GM19351 (cell line): ENCODE measurements around the gene IRF7.

ENCODE experiments used
- ATAC-seq: cut with Tn5 transposase; IDR thresholded peaks from one replicate; pipeline ENCODE4 v1.9.1; 2021; ENCODE audit warnings: mild to moderate bottlenecking, moderate library complexity; ENCODE audit not compliant: unreplicated experiment

The IRF7 gene

GRCh38 chr11:608791-609251 is 6.9 kb downstream of the IRF7 start:
- no peak for ATAC-seq

DNA sequence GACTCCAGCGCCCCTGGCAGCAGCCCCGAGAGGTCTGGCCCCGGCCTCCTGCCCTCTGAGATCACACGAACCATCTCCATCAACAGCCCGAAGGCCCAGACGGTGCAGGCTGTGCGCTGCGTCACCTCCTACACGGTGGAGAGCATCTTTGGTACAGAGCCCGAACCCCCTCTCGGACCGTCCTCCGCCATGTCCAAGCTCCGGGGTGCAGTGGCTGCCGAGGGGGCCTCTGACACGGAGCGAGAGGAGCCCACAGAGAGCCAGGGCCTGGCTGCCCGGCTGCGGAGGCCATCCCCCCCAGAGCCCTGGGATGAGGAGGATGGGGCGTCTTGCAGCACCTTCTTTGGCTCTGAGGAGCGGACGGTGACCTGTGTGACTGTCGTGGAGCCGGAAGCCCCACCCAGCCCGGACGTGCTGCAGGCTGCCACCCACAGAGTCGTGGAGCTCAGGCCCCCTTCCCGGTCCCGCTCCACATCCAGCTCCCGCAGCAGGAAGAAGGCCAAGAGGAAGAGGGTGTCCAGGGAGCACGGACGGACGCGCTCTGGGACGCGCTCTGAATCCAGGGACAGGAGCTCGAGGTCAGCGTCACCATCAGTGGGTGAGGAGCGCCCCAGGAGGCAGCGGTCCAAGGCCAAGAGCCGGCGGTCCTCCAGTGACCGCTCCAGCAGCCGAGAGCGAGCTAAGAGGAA is 7.6 kb downstream of the IRF7 start:
- no peak for ATAC-seq

- ATAC-seq, result no peak
These were observed 8.6 kb downstream of the IRF7 start for GRCh38 chr11:607020-607780.

- ATAC-seq, result no peak
These were observed 9.5 kb downstream of the IRF7 start for GRCh38 chr11:606245-606644.

DNA sequence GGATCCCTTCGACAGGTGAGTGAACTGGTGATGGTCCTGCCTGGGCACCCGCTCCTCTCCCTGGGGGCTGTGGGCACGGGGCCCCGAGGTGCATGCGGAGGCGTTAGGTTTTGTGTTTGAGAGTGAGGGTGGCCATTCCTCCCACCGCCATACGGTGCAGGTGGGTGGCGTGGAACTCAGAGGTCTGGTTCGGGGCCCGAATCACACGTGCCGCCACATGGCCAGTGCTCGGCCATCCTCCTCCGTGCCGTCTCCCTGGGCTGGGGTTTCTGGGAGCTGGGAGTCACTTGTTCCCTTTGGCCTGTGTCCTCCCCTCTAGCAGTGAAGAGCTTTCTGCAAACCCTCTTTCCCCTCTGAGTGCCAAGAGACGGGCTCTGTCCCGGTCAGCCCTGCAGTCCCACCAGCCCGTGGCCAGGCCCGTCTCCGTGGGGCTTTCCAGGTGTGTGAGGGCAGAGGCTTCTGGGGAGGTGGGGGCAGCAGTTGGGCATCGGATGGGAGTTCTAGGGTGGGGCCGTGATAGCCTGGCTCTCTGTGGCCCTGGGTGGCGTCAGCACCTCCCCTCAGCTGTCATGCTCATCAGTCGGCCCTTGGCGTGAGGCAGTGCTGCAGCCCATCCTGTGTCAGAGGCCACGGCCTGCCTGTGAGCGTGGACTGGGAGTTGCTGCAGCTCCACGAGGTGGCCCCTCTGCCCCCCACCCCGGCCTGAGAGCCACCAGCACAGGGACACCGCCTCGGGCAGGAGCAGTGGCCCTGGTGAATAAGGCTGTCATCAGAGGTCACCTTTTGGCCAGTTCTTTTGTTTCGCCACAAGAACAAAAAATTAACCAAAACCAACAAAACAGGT is 10.2 kb downstream of the IRF7 start:
- ATAC-seq, result no peak

GRCh38 chr11:603154-603553 is 12.6 kb downstream of the IRF7 start:
- ATAC-seq, result no peak

GRCh38 chr11:601573-602245 is 14.0 kb downstream of the IRF7 start:
- ATAC-seq, result no peak

DNA sequence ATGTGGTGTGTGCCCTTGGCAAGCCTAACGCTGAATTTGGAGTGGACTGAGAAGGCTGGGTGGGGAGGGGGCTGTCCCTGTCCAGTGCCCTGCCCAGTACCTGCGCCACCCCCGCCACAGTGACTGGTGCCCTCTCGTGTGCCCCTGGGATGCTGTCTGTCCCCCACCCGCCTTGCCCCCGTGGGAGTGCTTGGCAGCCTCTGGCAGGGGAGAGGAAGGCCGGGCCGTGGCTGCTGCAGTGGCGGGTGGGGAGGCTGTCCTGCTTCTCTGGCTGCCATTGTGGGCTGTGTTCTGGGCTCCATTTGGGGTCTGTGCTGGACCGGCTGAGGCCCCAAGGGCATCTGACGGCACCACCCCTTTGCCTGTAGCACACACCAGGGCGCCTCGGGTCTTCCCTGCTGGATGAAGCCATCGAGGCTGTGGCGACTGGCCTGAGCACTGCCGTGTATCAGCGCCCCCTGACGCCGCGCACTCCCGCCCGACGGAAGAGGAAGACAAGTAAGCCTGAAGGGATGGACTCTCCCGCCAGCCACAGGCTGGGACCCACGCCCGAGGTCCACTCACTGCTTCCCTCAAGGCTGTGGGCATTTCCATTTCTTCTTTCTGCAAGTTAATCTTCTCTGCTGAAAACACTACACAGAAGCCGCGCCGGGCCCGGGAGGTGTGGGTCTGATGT is 17.6 kb downstream of the IRF7 start:
- no peak for ATAC-seq

DNA sequence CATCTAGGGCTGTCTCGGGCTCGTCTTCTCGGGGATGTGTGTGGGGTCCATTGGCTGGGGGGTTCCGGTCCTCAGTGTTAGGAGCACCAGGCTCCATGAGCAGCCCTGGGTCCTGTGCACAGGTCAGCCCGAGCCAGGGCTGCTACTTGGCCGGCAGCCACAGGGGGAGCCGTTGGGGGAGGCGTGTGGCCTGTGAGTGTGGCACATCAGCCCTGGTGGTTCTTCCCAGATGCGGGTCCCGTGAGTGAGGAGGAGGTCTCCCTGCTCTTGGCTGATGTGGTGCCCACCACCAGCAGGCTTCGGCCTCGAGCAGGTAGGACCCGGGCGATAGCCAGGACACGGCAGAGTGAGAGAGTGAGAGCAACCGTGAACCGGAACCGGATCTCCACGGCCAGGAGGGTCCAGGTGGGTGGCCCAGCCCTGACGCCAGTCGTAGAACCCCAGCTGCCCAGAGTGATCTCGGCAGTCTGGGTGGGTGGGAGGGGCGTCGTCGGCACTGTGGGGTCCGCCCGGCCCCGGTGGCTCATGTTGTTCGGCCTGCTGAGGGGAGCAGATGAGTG is 18.5 kb downstream of the IRF7 start:
- ATAC-seq, result no peak

- ATAC-seq, result no peak
These were observed 19.4 kb downstream of the IRF7 start for GRCh38 chr11:596374-596773.

GRCh38 chr11:595400-595799 is 20.4 kb downstream of the IRF7 start:
- no peak for ATAC-seq

DNA sequence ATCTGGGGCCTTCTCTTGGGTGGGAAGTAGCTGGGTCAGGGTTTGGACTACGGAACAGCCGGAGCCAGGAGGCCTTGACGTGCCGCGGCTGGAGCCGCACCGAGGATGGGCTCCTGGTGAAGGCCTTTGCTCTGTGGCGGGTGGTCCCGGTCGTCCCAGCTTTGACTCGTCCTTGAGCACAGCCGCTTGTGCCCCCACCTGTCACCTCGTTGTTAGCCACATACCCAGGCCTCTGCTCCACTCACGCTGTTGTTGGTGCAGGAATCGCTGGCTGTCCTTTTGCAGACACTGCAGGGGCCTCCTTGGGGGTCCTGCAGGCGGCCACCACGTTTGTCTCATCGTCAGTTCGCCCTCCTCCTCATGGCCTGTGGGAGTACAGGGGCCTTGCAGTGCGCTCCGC is 22.4 kb downstream of the IRF7 start:
- ATAC-seq, result no peak

DNA sequence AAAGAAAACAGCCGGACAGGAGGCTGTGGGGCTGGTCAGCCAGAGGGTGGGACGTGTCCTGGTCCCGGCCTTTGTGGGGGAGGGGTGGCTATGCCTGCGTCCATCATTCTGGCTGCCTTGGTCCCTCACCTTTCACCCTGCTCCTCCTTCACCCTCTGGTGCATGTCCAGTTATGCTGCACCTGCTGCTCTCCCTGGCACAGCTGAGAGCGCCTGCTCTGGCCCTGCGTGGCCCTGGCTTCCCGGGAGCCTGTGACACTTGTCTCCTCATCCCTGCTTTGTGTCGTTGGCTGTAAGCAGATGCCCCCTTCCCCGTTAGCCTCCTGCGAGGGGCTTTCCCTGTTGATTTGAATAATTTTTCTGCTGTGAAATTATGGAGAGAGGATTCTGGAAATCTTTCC is 22.8 kb downstream of the IRF7 start:
- no peak for ATAC-seq

GRCh38 chr11:592501-592900 is 23.2 kb downstream of the IRF7 start:
- ATAC-seq, result no peak

- ATAC-seq, result no peak
These were observed 24.8 kb downstream of the IRF7 start for GRCh38 chr11:590997-591396.

DNA sequence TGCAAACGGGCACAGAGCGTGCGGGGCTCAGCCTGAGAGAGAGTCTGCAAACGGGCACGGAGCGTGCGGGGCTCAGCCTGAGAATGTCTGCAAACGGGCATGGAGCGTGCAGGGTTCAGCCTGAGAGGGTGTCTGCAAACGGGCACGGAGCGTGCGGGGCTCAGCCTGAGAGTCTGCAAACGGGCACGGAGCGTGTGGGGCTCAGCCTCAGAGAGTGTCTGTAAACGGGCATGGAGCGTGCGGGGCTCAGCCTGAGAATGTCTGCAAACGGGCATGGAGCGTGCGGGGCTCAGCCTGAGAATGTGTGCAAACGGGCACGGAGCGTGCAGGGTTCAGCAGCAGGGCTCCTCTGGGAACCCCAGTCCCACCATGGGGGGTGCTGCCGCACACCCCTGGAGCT is 26.0 kb downstream of the IRF7 start:
- no peak for ATAC-seq

DNA sequence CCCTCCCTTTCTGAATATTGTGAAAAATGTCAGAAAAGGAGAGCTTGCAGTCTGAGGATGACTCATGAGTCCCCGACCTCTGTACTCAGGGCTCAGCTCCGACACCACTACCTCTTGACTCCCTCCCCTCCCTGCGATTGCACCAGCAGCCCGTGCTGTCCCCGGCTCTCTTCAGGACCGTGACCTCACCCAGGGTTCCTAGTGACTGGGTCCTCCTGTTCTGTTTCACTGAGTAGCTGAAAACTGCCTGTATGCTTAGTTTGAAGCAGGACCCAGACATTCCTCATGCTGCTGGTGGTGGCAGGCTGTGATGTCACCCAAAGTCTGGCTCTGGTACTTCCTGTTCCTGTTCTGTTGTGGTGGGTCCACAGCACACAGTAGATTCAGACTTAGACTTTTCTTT is 27.8 kb downstream of the IRF7 start:
- ATAC-seq, result no peak

DNA sequence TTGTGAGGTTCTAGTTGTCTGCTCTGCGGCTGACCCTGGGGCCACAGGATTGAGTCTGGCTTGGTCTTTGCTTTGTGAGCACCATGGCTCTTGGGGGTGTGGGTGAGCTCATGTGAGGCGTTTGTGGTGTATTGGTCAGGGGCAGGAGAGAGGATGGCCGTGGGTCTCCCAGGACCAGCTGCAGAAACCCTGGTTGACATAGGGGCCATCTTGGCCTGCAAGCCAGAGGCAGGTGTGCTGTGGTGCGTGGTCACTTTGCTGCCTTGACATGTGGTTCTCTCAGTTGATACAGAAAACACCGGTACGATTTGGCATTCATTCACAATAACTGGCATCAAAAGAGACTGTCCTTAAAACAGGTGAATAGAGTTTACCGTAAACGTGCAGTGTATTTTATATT is 28.2 kb downstream of the IRF7 start:
- no peak for ATAC-seq

GRCh38 chr11:586376-587316 is 29.1 kb downstream of the IRF7 start:
- ATAC-seq, result no peak
